ENCODE results near the gene LLGL2.

DNA sequence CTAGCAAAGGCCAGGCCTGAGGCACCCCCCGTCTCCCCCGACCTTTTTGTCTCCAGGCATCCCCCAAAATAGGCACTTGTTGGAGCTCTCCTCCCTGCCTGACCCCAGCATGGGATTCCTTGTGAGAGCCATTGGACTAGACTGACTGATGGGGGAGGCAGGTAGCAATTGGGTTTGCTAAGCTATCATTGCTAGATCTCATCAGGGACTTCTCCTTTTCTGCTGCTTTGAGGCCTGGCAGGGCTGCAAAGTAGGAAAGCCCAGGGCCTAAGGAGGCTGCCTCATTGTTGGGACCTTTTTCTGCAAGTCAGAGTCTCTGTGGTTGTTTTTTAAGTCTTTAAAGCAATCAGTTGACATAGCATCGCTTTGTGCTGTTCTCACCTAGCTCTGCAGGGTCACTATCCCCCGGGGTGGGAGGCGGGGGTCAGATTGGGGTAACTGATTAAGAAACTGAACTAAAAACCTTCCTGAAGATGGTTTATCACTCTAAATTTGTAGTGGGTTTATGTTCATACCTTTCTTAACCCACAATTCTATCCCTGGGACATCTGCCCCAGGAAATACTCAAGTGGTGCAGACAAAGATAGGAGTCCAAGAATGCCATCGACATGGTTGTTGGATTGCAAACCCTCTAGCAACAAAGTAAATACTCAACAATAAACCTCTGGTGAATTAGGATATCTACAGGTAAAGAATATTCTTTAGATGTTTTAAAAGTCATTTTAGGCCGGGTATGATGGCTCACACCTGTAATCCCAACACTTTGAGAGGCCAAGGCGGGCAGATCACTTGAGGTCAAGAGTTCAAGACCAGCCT lies 28.0 kb downstream of the LLGL2 start:
- TF ChIP-seq, protein P1, sequence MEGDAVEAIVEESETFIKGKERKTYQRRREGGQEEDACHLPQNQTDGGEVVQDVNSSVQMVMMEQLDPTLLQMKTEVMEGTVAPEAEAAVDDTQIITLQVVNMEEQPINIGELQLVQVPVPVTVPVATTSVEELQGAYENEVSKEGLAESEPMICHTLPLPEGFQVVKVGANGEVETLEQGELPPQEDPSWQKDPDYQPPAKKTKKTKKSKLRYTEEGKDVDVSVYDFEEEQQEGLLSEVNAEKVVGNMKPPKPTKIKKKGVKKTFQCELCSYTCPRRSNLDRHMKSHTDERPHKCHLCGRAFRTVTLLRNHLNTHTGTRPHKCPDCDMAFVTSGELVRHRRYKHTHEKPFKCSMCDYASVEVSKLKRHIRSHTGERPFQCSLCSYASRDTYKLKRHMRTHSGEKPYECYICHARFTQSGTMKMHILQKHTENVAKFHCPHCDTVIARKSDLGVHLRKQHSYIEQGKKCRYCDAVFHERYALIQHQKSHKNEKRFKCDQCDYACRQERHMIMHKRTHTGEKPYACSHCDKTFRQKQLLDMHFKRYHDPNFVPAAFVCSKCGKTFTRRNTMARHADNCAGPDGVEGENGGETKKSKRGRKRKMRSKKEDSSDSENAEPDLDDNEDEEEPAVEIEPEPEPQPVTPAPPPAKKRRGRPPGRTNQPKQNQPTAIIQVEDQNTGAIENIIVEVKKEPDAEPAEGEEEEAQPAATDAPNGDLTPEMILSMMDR (IDR thresholded peaks at IDR 0.05), result no peak
- TF ChIP-seq POLR2A (IDR thresholded peaks at IDR 0.05) (no peak), POLR2AphosphoS5 (IDR thresholded peaks at IDR 0.05) (no peak)

Data from stomach (tissue), 4 donors.